ENCODE results near the gene MRPS6.

DNA sequence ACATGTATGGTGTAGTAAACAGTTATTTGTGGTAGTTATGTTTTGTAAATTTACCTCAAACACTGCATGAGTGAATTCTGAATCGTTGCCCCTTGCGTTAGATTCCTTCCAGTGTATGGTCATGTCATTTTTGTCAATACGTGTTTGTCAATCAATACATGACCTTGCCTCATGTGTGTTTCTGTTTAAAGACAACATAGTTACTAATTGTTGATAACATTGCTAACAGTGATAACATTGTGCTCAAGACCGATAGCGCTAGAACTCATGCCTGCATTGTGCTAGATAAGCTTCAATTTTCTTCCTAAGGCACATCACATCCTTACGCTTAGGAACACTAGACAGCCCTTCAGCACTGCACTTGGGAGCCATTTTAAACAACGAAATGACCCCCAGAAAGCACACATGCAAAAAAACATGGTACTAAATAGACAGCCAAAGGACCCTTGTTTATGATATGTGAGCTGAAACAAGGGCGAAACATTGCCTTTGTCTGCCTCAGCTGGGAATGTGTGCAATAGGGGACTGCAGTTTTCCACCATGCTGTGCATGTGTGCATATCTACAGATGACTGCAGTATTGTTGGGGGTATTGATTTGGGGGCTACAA lies 37.3 kb downstream of the MRPS6 start:
- TF ChIP-seq POLR2AphosphoS5 (IDR thresholded peaks at IDR 0.05; ENCODE audit: low read depth, low read length), result no peak
- TF ChIP-seq, protein P1, sequence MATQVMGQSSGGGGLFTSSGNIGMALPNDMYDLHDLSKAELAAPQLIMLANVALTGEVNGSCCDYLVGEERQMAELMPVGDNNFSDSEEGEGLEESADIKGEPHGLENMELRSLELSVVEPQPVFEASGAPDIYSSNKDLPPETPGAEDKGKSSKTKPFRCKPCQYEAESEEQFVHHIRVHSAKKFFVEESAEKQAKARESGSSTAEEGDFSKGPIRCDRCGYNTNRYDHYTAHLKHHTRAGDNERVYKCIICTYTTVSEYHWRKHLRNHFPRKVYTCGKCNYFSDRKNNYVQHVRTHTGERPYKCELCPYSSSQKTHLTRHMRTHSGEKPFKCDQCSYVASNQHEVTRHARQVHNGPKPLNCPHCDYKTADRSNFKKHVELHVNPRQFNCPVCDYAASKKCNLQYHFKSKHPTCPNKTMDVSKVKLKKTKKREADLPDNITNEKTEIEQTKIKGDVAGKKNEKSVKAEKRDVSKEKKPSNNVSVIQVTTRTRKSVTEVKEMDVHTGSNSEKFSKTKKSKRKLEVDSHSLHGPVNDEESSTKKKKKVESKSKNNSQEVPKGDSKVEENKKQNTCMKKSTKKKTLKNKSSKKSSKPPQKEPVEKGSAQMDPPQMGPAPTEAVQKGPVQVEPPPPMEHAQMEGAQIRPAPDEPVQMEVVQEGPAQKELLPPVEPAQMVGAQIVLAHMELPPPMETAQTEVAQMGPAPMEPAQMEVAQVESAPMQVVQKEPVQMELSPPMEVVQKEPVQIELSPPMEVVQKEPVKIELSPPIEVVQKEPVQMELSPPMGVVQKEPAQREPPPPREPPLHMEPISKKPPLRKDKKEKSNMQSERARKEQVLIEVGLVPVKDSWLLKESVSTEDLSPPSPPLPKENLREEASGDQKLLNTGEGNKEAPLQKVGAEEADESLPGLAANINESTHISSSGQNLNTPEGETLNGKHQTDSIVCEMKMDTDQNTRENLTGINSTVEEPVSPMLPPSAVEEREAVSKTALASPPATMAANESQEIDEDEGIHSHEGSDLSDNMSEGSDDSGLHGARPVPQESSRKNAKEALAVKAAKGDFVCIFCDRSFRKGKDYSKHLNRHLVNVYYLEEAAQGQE (IDR thresholded peaks at IDR 0.05; ENCODE audit: insufficient read depth in 1 of 2, low read depth in 2 of 2, low read length in 2 of 2), result no peak
- no peak for TF ChIP-seq TAF1 (IDR thresholded peaks at IDR 0.05; ENCODE audit: borderline replicate concordance, insufficient read depth, low read length)

Measured in PFSK-1 (cell line).